Renal cortex interstitium (tissue), 11 donors: ENCODE measurements around the gene OSCAR. TPM values are rescaled to one million over a fixed set of nuclear protein-coding genes. Genes with fewer than 3 reads are reported as not detected.

Experiments
- DNase-seq, 11 donors: peaks; one replicate each; pipeline ENCODE4 v3.0.0-alpha.2; 2013; ENCODE audit warnings: low read depth in 9 of 11, low spot score in 4 of 11; ENCODE audit errors: extremely low read depth in 1 of 11
- polyA plus RNA-seq, 3 donors: library from polyadenylated mRNA; unstranded; fragments of 120-200 nt; gene quantifications; one replicate each; pipeline ENCODE4 v1.2.1, GENCODE V29; 2013; ENCODE audit not compliant: insufficient read length in 3 of 3

Gene OSCAR
- polyA plus RNA-seq, 3 donors = 0.11 to 0.42 (median 0.27) TPM

- DNase-seq = no peak
Observed at GRCh38 chr19:54099190-54099902, 1.3 kb downstream of the OSCAR start.

DNA sequence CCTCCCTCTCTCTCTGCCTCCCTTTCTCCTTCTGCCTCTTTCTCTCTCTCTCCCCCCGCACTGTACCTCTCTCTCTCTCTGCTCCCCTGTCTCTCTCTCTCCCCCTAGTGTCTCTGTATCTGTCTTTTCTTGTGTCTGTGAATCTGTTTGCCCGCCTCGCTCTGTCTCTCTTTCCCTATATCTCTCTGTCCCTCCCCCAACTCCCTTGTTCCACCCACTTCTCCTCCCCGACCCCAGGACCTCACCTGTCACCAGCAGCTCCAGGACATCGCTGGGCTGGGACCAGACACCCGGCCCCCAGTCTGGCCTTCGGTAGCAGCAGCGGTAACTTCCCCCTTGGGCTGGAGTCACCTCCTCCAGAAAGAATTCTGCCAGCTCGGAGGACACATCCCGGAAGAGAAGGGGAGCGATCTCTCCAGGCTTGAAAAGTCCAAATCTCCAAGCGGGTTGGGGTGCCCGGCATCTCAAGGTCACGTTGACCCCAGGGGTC is 3.9 kb downstream of the OSCAR start:
- no peak for DNase-seq

- peak in 3 of 11 donors; percentile 18 to 31 (median 28) for DNase-seq
Observed at GRCh38 chr19:54095859-54096616, 4.6 kb downstream of the OSCAR start.

GRCh38 chr19:54095136-54095858 is 5.3 kb downstream of the OSCAR start:
- DNase-seq = no peak

GRCh38 chr19:54094426-54095000 is 6.1 kb downstream of the OSCAR start:
- DNase-seq = no peak

GRCh38 chr19:54084410-54084809 is 16.2 kb downstream of the OSCAR start:
- DNase-seq = no peak

DNA sequence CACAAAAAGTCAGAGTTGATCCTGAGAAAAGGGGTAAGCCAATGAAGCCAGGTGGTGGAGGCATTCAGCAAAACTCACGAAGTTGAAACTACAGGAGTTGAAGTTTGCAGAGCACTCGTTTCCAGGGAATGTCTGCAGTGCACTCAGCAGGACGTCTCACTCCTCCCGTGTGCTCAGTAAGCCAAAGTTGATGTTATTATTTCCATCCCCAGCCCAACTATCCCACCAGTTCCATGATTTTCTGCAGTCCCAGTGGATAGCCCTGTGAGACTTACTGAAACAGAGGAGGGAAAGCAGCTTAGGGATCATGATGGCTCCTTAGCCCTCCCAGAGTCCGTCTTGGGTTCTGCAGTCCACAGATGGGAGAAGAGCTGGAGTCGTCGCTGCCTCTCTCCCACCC is 19.6 kb downstream of the OSCAR start, which contains the start of gene TARM1:
TSS of gene TARM1 (minus strand) at position 334 of the 400 bp plus-strand sequence. CDS start at position 309, 25 bp downstream.
- no peak for DNase-seq

DNA sequence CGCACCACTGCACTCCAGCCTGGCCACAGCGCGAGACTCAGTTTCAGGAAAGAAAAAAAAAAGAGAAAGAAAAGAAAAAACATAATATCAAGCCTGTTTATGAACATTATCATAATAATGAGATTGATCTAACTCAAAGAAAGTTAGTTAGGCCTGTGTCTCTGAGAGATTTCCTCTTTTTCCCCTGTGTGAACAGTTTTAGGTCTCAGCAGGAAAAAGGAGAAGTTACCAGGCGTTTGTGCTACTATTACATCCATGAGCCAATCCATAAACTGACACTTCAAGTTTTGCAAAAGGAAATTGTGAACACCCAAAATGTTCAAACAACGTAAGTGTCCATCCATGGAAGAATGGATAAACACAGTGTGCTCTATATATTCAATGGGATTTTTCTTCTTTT is 23.3 kb downstream of the OSCAR start:
- DNase-seq = no peak

GRCh38 chr19:54074851-54075250 is 25.8 kb downstream of the OSCAR start:
- DNase-seq = no peak

- no peak for DNase-seq
Observed at GRCh38 chr19:54073829-54074228, 26.8 kb downstream of the OSCAR start.

DNA sequence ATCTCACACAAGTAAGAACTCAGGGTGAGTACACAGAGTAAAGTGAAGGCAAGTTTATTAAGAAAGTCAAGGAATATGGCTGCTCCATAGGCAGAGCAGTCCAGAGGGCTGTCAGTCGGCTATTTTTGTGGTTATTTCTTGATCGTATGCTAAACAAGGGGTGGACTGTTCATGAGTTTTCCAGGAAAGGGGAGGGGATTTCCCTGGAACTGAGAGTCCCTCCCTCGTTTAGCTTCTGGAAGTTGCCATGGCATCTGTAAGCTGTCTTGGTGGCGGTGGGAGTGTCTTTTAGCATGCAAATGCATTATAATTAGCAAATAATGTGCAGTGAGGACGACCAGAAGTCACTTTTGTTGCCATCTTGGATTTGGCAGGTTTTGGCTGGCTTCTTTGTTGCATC is 31.1 kb downstream of the OSCAR start:
- no peak for DNase-seq

DNA sequence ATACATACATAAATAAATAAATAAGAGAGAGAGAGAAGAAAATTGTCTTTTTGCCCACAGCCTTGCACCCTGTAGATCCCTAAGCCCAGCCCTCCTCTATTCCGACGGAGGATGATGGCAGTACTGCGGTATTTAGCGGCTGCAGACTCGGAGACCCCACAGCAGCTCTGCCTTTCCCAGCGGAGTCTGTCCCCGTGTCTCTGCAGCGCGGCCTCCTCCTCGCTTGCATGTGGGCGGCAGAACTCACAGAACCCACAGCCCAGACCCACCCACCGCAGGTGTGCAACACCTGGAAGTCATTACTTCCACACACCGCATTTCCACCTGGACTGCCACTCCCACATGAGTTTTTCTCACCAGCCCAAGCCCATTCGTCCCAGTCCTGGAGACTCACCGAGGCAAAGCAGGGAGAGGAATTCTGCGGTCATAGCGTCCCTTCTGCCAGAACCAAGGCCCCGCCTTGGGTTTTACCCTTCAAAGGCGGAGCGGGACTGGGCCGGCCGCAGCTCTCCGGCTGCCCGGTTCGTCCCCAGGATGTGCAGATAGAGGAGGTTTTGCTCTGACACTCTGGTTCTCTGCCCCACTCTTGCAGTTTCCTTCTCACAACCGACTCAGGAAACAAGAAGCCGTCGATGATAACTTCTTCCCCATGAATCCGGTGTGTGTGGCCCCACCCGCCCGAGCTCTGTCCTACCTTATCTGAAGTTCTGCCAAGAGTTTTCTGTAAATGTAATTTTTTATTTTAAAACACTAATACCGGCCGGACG is 37.1 kb downstream of the OSCAR start, which contains the start of gene VSTM1:
TSS of gene VSTM1 (minus strand) at position 548 of the 767 bp plus-strand sequence. CDS start at position 428, 120 bp downstream.
- no peak for DNase-seq

- DNase-seq = no peak
Observed at GRCh38 chr19:54062643-54063042, 38.0 kb downstream of the OSCAR start.

DNA sequence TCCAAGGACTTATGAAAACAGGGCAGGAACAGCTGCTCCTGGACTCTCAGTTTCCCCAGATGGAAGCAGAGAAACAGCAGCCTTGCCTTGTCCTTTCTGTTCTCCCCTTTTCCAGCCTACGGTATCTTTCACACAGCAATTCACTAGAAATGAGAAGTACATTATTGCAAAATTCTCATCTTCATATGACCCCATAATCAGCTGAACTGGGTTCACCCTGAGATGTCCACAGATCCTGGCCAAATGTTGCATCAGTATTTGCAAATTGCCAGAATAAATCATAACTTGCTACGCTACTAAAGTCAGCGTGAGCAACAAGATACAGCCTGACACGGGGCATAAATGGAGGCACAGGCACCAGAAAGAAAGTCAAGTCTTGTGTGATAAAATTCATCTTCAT is 53.0 kb downstream of the OSCAR start:
- DNase-seq = no peak

DNA sequence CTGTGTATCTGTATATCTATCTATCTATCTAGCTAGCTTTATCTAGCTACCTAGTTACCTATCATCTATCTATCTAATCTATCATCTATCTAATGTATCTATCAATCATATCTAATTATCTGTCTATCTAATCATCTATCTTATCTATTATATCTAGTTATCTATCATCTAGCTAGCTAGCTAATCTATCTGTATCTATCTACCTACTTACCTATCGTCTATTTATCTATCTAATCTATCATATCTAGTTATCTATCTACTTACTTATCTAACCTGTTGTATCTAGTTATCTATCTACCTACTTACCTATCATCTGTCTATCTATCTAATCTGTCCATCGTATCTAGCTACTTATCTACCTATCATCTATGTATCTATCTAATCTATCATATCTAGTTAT is 54.8 kb downstream of the OSCAR start:
- no peak for DNase-seq
